Stomach (tissue), 9 donors: ENCODE results near the gene ARHGAP11A. TPM values are rescaled to one million over a fixed set of nuclear protein-coding genes. Genes with fewer than 3 reads are reported as not detected.
A peak's percentile ranks its signal among the peaks of the same experiment; 100 is the strongest.

ENCODE experiments used
- DNase-seq, 2 donors: peaks; one replicate each; pipeline versions ENCODE4 v3.0.0 to v3.0.0-alpha.2; 2013 to 2019
- H3K27ac ChIP-seq, 5 donors: fragments of 200-600 bp in 4 of 5; sonication (generic) in 4 of 5; one replicate each; pipeline ENCODE4 v1.5.1; 2013 to 2019; ENCODE audit warnings: mild to moderate bottlenecking in 1 of 5, moderate library complexity in 1 of 5
- H3K27me3 ChIP-seq, 3 donors: fragments of 200-600 bp; sonication (generic); one replicate each; pipeline ENCODE4 v1.5.1; 2017 to 2019; ENCODE audit warnings: mixed run types in 1 of 3
- H3K36me3 ChIP-seq, 4 donors: fragments of 200-600 bp; sonication (generic); 1 replicate in 3 of 4; 2 replicates in 1 of 4; pipeline ENCODE4 v1.5.1; 2016 to 2019
- H3K4me1 ChIP-seq, 4 donors: fragments of 200-600 bp; sonication (generic); one replicate each; pipeline ENCODE4 v1.5.1; 2016 to 2019
- H3K4me3 ChIP-seq, 4 donors: fragments of 200-600 bp; sonication (generic) in 3 of 4; one replicate each; pipeline ENCODE4 v1.5.1; 2016 to 2019; ENCODE audit warnings: mild to moderate bottlenecking in 1 of 4
- H3K9me3 ChIP-seq, 4 donors: fragments of 200-600 bp; sonication (generic); one replicate each; pipeline ENCODE4 v1.5.1; 2016 to 2019
- EP300 ChIP-seq: sonication (generic); formaldehyde crosslinking; IDR thresholded peaks from one replicate; pipeline ENCODE4 v1.6.1; 2017; ENCODE audit warnings: antibody characterized with exemption
- POLR2A ChIP-seq, 4 donors: fragments of 450-650 bp; IDR thresholded peaks; one replicate each; pipeline ENCODE4 v1.6.1; 2016; ENCODE audit warnings: antibody characterized with exemption in 4 of 4, control low read depth in 2 of 4, mild to moderate bottlenecking in 1 of 4, moderate library complexity in 1 of 4
- POLR2AphosphoS5 ChIP-seq, 3 donors: sonication (generic); formaldehyde crosslinking; IDR thresholded peaks; one replicate each; pipeline ENCODE4 v1.6.1; 2016; ENCODE audit warnings: antibody characterized with exemption in 3 of 3
- WGBS, 5 donors: extraction: QIAGEN DNeasy Blood & Tissue Kit in 3 of 5; methylation state at CpG; one replicate each; pipeline versions ENCODE4 v1.1.5 to v1.1.7; 2013 to 2018; 5-methylcytosine and 5-hydroxymethylcytosine counted together
- intact Hi-C: fragments of 100-400 bp; cut with DNase I; formaldehyde crosslinking; loops from one replicate; pipeline ENCODE4 v1.15.1; 2023; ENCODE audit warnings: low total_unique reads
- polyA plus RNA-seq, 3 donors: library from polyadenylated mRNA; stranded (reverse); fragments of 200-250 nt; gene quantifications; one replicate each; pipeline ENCODE4 v1.2.3, GENCODE V29; 2013
- total RNA-seq, 5 donors: library from RNA; depleted of rRNA; stranded (reverse); fragments of >200 nt; gene quantifications; one replicate each; pipeline versions ENCODE4 v1.1.0 to v1.2.3, GENCODE V29; 2014 to 2016
- TF ChIP-seq, protein P1 (sequence below), 7 experiments: fragments of 450-650 bp in 4 of 7; fragments of 200-600 bp in 3 of 7; sonication (generic) in 3 of 7; IDR thresholded peaks; one replicate each; pipeline ENCODE4 v1.5.1; 2016 to 2019; ENCODE audit warnings: antibody characterized with exemption in 7 of 7, control low read depth in 2 of 7, mild to moderate bottlenecking in 1 of 7
- donor health status: healthy with polysubstance abuse.
- donor health status: Bipolar disorder and iron deficiency.
- donor health status: healthy.

Gene ARHGAP11A
- total and polyA plus RNA-seq, 8 donors = 2.2 to 13.9 (median 6.2) TPM

DNA sequence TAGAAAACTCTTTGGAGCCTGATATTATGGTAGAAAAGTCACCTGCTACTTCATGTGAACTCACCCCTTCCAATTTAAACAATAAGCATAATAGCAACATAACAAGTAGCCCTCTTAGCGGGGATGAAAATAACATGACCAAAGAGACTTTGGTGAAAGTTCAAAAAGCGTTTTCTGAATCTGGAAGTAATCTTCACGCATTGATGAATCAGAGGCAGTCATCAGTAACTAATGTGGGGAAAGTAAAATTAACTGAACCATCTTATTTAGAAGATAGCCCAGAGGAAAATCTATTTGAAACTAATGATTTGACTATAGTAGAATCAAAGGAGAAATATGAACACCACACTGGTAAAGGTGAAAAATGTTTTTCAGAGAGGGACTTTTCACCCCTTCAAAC, 21.1 kb downstream of the ARHGAP11A start:
- Histone ChIP-seq H3K4me1 (peaks cover 0 to 2% (median 0%) of the 10 kb centered on the region in 4 donors), H3K27me3 (peaks cover 0 to 5% (median 0%) of the 10 kb centered on the region in 3 donors), H3K9me3 (no peaks in the 10 kb centered on the region), H3K4me3 (no peak overlapping the region), H3K27ac (no peak overlapping the region), H3K36me3 (peaks cover 0 to 25% (median 0%) of the 10 kb centered on the region in 4 donors)
- TF ChIP-seq POLR2A (IDR thresholded peaks at IDR 0.05) (no peak), EP300 (no peak), POLR2AphosphoS5 (IDR thresholded peaks at IDR 0.05) (no peak)
- TF ChIP-seq, protein P1, sequence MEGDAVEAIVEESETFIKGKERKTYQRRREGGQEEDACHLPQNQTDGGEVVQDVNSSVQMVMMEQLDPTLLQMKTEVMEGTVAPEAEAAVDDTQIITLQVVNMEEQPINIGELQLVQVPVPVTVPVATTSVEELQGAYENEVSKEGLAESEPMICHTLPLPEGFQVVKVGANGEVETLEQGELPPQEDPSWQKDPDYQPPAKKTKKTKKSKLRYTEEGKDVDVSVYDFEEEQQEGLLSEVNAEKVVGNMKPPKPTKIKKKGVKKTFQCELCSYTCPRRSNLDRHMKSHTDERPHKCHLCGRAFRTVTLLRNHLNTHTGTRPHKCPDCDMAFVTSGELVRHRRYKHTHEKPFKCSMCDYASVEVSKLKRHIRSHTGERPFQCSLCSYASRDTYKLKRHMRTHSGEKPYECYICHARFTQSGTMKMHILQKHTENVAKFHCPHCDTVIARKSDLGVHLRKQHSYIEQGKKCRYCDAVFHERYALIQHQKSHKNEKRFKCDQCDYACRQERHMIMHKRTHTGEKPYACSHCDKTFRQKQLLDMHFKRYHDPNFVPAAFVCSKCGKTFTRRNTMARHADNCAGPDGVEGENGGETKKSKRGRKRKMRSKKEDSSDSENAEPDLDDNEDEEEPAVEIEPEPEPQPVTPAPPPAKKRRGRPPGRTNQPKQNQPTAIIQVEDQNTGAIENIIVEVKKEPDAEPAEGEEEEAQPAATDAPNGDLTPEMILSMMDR (IDR thresholded peaks at IDR 0.05) = no peak
- no peak for DNase-seq
- intact Hi-C loops = no loop called here
- WGBS, 5 donors = 92 to 99% (median 96%) methylated on average over 3 of the region's 3 CpGs

DNA sequence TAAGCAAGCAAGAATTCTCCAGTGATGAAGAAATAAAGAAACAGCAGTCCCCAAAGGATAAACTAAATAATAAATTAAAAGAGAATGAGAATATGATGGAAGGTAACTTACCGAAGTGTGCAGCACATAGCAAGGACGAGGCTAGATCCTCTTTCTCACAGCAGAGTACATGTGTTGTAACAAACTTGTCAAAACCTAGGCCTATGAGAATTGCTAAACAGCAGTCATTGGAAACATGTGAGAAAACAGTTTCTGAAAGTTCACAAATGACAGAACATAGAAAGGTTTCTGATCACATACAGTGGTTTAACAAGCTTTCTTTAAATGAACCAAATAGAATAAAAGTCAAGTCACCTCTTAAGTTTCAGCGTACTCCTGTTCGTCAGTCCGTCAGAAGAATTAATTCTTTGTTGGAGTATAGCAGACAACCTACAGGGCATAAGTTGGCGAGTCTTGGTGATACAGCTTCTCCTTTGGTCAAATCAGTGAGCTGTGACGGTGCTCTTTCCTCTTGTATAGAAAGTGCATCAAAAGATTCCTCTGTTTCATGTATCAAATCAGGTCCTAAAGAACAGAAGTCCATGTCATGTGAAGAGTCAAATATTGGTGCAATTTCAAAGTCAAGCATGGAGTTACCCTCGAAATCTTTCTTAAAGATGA, 21.7 kb downstream of the ARHGAP11A start:
- TF ChIP-seq, protein P1 (IDR thresholded peaks at IDR 0.05) = no peak
- no peak for TF ChIP-seq POLR2AphosphoS5 (IDR thresholded peaks at IDR 0.05)
- TF ChIP-seq POLR2A (IDR thresholded peaks at IDR 0.05) = no peak
- TF ChIP-seq EP300 = no peak
- intact Hi-C loops = no loop called here
- no peak for DNase-seq
- Histone ChIP-seq H3K4me1 (peaks cover 0 to 8% (median 0%) of the 10 kb centered on the region in 4 donors), H3K9me3 (no peaks in the 10 kb centered on the region), H3K27ac (no peak overlapping the region), H3K4me3 (no peak overlapping the region), H3K27me3 (peaks cover 0 to 11% (median 0%) of the 10 kb centered on the region in 3 donors), H3K36me3 (peaks cover 0 to 25% (median 0%) of the 10 kb centered on the region in 4 donors)
- WGBS, 5 donors = 95 to 98% (median 96%) methylated on average over 8 of the region's 8 CpGs

GRCh38 chr15:32637704-32638103, 22.4 kb downstream of the ARHGAP11A start:
- intact Hi-C loops = no loop called here
- DNase-seq = no peak
- Histone ChIP-seq H3K36me3 (peaks cover 0 to 25% (median 0%) of the 10 kb centered on the region in 4 donors), H3K4me1 (peaks cover 0 to 10% (median 0%) of the 10 kb centered on the region in 4 donors), H3K9me3 (no peaks in the 10 kb centered on the region), H3K27me3 (peaks cover 0 to 18% (median 0%) of the 10 kb centered on the region in 3 donors), H3K27ac (no peak overlapping the region), H3K4me3 (no peak overlapping the region)
- TF ChIP-seq POLR2AphosphoS5 (IDR thresholded peaks at IDR 0.05) = no peak
- no peak for TF ChIP-seq POLR2A (IDR thresholded peaks at IDR 0.05)
- no peak for TF ChIP-seq EP300
- TF ChIP-seq, protein P1 (IDR thresholded peaks at IDR 0.05) = no peak
- WGBS, 5 donors = 91 to 100% (median 96%) methylated on average over 1 of the region's 1 CpG

DNA sequence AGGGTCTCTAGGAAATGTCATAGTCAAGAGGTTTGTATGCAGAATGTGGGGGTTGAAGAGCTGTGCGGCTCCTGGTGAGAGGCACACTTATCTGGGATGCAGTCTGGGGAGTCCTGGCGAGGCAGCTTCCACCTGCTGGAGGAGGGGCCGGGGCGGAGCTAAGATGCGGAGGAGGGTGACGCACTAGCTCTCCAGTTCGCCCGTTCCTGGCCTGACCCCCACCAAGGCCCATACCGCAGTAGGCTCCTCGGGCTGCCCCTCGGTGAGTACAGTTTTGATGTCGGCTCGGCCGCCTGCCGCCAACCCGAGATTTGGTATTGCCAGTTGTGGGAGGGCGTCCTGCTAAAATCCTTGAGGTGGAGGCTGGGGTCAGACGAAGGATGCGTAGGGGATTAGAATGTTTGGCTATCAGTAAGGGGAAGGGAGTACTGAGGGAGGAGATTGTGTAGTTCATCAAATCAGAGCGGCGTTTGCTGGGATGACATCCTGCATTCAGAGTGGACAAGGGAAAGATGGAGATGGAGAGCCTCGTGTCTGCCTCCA, 26.3 kb downstream of the ARHGAP11A start, which contains the start of gene SCG5:
Gene SCG5 (plus strand): TSS at position 194 of the 543 bp plus-strand sequence. CDS start 1,883 bp downstream, outside the sequence.
- H3K4me3 ChIP-seq = peak within 1 kb of the TSS in 3 of 4 donors; percentile 24 to 36 (median 32)
- peaks cover 0 to 10% (median 0%) of the 10 kb centered on the region in 4 donors for H3K4me1 ChIP-seq
- H3K27ac ChIP-seq = no peak within 1 kb of the TSS
- intact Hi-C loops = no loop called here
- WGBS, 5 donors = 11 to 27% (median 19%) methylated on average over 21 to 22 of the region's 22 CpGs
- TF ChIP-seq POLR2A (IDR thresholded peaks at IDR 0.05) (no peak), EP300 (no peak), POLR2AphosphoS5 (IDR thresholded peaks at IDR 0.05) (no peak)
- no peaks in the 10 kb centered on the region for H3K9me3 ChIP-seq
- H3K27me3 ChIP-seq = peaks cover 0 to 26% (median 0%) of the 10 kb centered on the region in 3 donors
- peaks cover 0 to 10% (median 0%) of the 10 kb centered on the region in 4 donors for H3K36me3 ChIP-seq
- peak in 1 of 2 donors; percentile 85 for DNase-seq
